GM10266 (cell line): Measurements from ENCODE around the gene FAM78B.

Experiments used
- DNase-seq: peaks from one replicate; pipeline ENCODE4 v3.0.0; 2012; ENCODE audit errors: extremely low spot score
- TF ChIP-seq, protein P1 (sequence below): IDR thresholded peaks from 2 replicates; pipeline ENCODE4 v1.5.1; 2012; ENCODE audit warnings: mild to moderate bottlenecking, low read depth; ENCODE audit not compliant: control insufficient read depth, insufficient read depth; ENCODE audit errors: missing control alignments

FAM78B gene

DNA sequence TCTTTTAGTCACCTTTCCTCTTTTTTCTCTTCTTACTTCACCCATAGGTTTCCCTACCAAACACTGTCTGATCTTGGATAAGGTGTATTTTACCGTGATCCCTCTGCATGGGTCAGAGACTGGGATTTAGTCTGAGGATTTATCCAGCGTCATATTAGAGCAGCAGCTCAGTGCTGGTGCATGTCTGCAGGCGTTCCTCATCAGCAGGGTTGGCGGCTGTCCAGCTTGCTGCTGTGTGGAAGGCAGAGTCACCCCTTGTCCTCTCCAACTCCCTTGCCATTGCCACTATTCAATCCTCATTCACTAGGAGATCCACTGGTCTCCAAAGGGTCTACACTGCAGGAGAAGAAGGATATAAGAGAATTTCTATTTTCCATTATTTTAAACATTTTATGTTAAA is 7.3 kb upstream of the FAM78B start:
- TF ChIP-seq, protein P1, sequence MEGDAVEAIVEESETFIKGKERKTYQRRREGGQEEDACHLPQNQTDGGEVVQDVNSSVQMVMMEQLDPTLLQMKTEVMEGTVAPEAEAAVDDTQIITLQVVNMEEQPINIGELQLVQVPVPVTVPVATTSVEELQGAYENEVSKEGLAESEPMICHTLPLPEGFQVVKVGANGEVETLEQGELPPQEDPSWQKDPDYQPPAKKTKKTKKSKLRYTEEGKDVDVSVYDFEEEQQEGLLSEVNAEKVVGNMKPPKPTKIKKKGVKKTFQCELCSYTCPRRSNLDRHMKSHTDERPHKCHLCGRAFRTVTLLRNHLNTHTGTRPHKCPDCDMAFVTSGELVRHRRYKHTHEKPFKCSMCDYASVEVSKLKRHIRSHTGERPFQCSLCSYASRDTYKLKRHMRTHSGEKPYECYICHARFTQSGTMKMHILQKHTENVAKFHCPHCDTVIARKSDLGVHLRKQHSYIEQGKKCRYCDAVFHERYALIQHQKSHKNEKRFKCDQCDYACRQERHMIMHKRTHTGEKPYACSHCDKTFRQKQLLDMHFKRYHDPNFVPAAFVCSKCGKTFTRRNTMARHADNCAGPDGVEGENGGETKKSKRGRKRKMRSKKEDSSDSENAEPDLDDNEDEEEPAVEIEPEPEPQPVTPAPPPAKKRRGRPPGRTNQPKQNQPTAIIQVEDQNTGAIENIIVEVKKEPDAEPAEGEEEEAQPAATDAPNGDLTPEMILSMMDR = no peak
- no peak for DNase-seq

DNA sequence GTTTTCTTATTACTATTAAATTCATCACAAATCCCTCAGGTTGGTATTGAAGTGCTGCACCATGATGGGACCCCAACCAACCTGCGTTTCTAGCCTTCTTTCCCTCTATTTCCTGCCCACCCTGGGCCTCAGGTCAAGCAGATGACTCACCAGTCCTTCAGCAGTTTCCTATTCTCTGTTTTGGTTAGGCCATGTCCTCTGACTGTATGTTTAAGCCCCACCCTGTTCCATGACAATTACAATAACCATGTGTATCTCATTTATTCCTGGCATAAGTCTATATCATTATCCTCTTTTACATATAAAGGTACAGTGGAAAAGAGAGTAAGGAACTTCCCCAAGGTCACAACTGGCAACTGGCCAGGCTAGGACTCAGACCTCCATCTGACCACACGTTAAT is 5.3 kb upstream of the FAM78B start:
- TF ChIP-seq, protein P1 = no peak
- no peak for DNase-seq

DNA sequence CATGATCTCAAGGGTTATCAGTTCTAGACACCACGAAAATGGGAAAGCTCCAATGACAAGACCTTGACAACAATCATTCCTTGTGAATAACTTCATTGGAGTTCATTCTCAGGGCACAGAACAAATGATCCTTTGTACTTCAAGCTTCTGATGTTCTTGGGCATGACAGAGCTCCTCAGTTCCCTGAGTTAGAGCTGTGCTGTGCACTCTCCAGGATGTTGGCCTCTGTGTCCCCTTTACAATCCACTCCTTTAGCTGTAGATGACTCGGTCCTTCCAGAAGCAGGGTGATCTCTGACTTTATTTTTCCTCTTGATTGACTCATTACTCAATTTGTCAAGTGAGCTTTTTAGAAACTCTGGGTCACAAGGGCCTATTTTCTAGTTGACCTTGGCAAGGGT is 3.9 kb upstream of the FAM78B start:
- no peak for DNase-seq
- TF ChIP-seq, protein P1 = no peak

DNA sequence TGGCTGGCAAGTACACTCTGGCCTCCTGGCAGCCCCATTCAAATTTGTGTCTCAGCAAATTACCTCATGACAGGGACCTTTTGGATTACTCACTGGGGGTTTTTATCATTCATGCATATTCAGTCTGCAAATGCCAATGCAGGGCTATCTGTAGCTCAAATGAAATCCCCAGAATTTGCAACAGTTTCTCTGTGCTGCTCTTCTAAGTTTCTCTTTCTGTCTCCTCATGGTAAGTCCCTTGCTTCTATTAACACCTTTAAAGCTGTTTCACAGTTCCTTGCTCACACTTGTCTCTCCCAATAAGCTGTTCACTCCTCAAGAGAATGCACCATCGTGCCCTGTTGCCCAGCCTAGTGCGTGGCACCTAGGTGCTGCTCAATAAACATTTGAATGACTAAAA is 3.3 kb upstream of the FAM78B start:
- TF ChIP-seq, protein P1 = no peak
- peak; percentile 71 for DNase-seq

DNA sequence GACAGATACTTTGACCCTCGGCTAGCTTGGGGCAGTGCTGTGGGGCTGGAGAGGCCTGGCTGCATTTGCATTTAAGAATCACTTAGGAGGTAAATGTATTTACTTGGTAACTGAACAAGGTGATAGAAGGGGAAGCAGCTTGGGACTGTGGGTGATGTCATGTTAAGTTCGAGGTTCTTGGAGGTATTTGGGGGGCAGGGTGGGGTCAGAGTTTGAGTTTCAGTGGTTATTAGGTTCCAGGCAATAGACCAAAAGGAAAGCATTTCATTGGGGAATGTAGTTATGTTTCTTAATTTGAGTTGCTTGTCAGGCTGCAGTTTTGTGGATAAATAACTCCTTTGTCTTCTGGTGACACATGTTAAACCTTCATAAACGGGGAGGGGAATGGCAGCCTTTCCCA is 2.4 kb upstream of the FAM78B start:
- TF ChIP-seq, protein P1 = no peak
- DNase-seq = peak; percentile 40

DNA sequence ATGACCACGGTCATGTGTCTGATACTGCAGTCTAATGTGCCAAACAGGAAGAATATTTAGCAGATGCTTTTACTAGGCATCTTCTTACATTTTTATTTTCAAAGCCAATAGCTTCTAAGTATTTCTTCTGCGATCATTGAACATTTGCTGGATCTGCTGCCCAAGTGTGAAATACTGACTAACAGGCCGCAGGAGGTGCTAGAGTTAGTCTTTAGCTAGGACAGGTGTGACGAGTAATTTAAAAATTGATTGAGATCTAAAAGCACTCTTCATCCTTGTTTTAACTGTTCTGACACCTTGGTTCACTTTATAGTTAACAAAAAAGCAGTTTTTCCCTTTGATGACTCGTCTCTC is 748 bp upstream of the FAM78B start:
- DNase-seq = no peak
- TF ChIP-seq, protein P1 = peak; percentile 14

DNA sequence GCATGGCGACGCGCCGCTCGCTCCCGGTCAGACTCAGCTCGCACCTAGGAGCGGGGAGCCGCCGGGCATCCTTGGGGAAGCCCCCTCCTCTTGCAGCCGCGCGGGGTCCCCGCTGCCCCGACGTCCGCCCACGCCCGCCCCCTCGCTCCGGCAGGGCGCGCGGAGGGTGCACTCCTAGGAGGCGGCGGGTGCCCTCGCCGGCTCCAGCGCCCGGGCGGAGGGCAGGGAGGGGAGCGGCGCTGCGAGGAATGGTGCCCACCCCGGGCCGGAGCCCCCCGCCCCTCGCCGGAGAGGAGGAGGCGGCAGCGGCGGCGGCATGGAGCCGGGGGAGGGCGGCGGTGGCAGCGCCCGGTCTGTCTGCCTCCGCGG is 488 bp downstream of the FAM78B start:
- no peak for DNase-seq
- TF ChIP-seq, protein P1 = no peak
